ENCODE measurements around the gene TBX1. TPM values are rescaled to one million over a fixed set of nuclear protein-coding genes. Genes with fewer than 3 reads are reported as not detected.

TBX1 gene
- total RNA-seq, 1 donor from 2014 or later, result 1.1 TPM

GRCh38 chr22:19738664-19739447 lies 21.7 kb upstream of the TBX1 start:
- ATAC-seq, result no peak

GRCh38 chr22:19739448-19739895 lies 21.1 kb upstream of the TBX1 start:
- no peak for ATAC-seq

- ATAC-seq, result no peak
Observed at GRCh38 chr22:19739911-19740449, 20.6 kb upstream of the TBX1 start.

- no peak for ATAC-seq
Observed at GRCh38 chr22:19740586-19740985, 20.0 kb upstream of the TBX1 start.

GRCh38 chr22:19741053-19741452 lies 19.5 kb upstream of the TBX1 start:
- ATAC-seq, result no peak

GRCh38 chr22:19742160-19743066 lies 18.2 kb upstream of the TBX1 start:
- ATAC-seq, result no peak

GRCh38 chr22:19743081-19743480 lies 17.5 kb upstream of the TBX1 start:
- no peak for ATAC-seq

- no peak for ATAC-seq
Observed at GRCh38 chr22:19743651-19744050, 16.9 kb upstream of the TBX1 start.

GRCh38 chr22:19744350-19745006 lies 16.1 kb upstream of the TBX1 start:
- ATAC-seq, result no peak

GRCh38 chr22:19745155-19746101 lies 15.2 kb upstream of the TBX1 start:
- no peak for ATAC-seq

- no peak for ATAC-seq
Observed at GRCh38 chr22:19746726-19747125, 13.9 kb upstream of the TBX1 start.

GRCh38 chr22:19747551-19747950 lies 13.0 kb upstream of the TBX1 start:
- ATAC-seq, result no peak

- no peak for ATAC-seq
Observed at GRCh38 chr22:19748139-19748538, 12.4 kb upstream of the TBX1 start.

GRCh38 chr22:19748991-19749664 lies 11.4 kb upstream of the TBX1 start:
- no peak for ATAC-seq

GRCh38 chr22:19749876-19750275 lies 10.7 kb upstream of the TBX1 start:
- ATAC-seq, result no peak

GRCh38 chr22:19750507-19751490 lies 9.8 kb upstream of the TBX1 start:
- ATAC-seq, result no peak

GRCh38 chr22:19751497-19752245 lies 8.9 kb upstream of the TBX1 start:
- ATAC-seq, result no peak

GRCh38 chr22:19753090-19753842 lies 7.3 kb upstream of the TBX1 start:
- ATAC-seq, result no peak

Measured in esophagus mucosa (tissue), 1 donor.